Ramos (cell line): ENCODE results near the gene TTC4.

Experiments
- in situ Hi-C: fragments of 300-500 bp; cut with MboI; formaldehyde crosslinking; loops from one replicate; pipeline ENCODE4 v1.14.3; 2022; ENCODE audit warnings: low sequenced_read_pairs; ENCODE audit not compliant: unreplicated experiment

TTC4 gene

GRCh38 chr1:54715493-54716298 lies at the start of gene TTC4:
Gene TTC4, plus strand, starts transcription at chr1:54715861. Its CDS starts 48 bp downstream, at chr1:54715909.
- in situ Hi-C loops, result no loop called here

GRCh38 chr1:54666333-54666732 lies 49.3 kb upstream of the TTC4 start:
- in situ Hi-C loops, result no loop called here

GRCh38 chr1:54667797-54668196 lies 47.9 kb upstream of the TTC4 start:
- in situ Hi-C loops, result no loop called here

GRCh38 chr1:54668567-54668966 lies 47.1 kb upstream of the TTC4 start:
- in situ Hi-C loops, result no loop called here

GRCh38 chr1:54671985-54672608 lies 43.6 kb upstream of the TTC4 start:
- in situ Hi-C loops, result loop anchor here (10.0 kb wide), 1 partner anchor 123 kb away; no protein-coding TSS in a partner anchor

GRCh38 chr1:54678776-54679643 lies 36.7 kb upstream of the TTC4 start:
- in situ Hi-C loops, result loop anchor here (10.0 kb wide), 1 partner anchor 116 kb away; no protein-coding TSS in a partner anchor

GRCh38 chr1:54679706-54680105 lies 36.0 kb upstream of the TTC4 start:
- in situ Hi-C loops, result loop anchor here (10.0 kb wide), 1 partner anchor 115 kb away; no protein-coding TSS in a partner anchor

- in situ Hi-C loops, result no loop called here
These were observed 35.3 kb upstream of the TTC4 start for GRCh38 chr1:54680387-54680786.

GRCh38 chr1:54681358-54681757 lies 34.3 kb upstream of the TTC4 start:
- in situ Hi-C loops, result no loop called here

- in situ Hi-C loops, result no loop called here
These were observed 32.2 kb upstream of the TTC4 start for GRCh38 chr1:54683453-54683852.

- in situ Hi-C loops, result no loop called here
These were observed 30.2 kb upstream of the TTC4 start for GRCh38 chr1:54685335-54685905.

- in situ Hi-C loops, result no loop called here
These were observed 29.5 kb upstream of the TTC4 start for GRCh38 chr1:54686155-54686554.

- in situ Hi-C loops, result no loop called here
These were observed 20.9 kb upstream of the TTC4 start for GRCh38 chr1:54694771-54695170.

- in situ Hi-C loops, result no loop called here
These were observed 20.4 kb upstream of the TTC4 start for GRCh38 chr1:54695221-54695620.

GRCh38 chr1:54695764-54696163 lies 19.9 kb upstream of the TTC4 start:
- in situ Hi-C loops, result no loop called here

- in situ Hi-C loops, result no loop called here
These were observed 19.4 kb upstream of the TTC4 start for GRCh38 chr1:54696262-54696661.

- in situ Hi-C loops, result no loop called here
These were observed 17.8 kb upstream of the TTC4 start for GRCh38 chr1:54697896-54698295.

- in situ Hi-C loops, result no loop called here
These were observed 17.3 kb upstream of the TTC4 start for GRCh38 chr1:54698346-54698745.

- in situ Hi-C loops, result no loop called here
These were observed 15.6 kb upstream of the TTC4 start for GRCh38 chr1:54699936-54700525.

- in situ Hi-C loops, result no loop called here
These were observed 14.6 kb upstream of the TTC4 start for GRCh38 chr1:54701066-54701465.
